Activated naive CD4-positive, alpha-beta T cell (primary cell): Measurements from ENCODE around the gene BAG3.

ENCODE experiments used
- DNase-seq, 4 experiments: peaks; one replicate each; lab custom pipeline; 2025; lab: John Stamatoyannopoulos, UW

The BAG3 gene

DNA sequence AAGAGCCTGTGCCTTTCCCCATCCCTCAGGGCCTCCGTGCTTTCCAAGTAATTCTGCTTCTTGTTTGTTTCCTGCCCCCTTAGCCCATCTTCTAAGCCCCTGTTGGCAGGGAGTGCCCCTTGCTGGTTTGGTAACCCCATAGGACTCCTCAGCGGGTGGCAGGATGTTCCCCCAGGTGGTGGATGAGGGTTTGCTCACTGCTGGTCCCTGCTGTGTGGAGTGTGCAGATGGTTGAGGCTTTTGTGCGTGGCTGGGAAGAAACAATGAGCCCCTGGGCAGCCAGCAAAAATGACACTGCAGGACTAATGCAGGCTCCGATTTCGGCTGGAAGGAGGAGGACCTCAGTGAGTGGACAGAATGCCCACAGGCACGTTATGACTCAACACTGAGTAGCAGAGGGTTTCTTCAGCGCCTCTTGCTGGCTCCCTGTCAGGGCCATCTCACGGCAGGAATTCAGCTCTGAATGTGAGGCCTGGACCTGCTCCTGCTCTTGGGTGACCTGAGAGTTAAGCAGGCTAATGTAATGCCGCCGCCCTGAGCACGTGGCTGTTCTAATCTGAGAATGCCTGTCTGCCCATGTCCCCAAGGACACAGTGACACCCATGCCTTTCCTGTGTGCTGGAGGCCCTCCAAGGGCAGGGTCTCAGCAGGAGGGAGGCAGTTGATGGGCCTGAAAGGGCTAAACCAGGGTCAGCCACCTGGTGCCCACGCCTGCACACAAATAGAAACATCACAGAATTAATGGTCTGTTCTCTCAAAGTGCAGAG, 16.6 kb downstream of the BAG3 start:
- DNase-seq, result no peak

DNA sequence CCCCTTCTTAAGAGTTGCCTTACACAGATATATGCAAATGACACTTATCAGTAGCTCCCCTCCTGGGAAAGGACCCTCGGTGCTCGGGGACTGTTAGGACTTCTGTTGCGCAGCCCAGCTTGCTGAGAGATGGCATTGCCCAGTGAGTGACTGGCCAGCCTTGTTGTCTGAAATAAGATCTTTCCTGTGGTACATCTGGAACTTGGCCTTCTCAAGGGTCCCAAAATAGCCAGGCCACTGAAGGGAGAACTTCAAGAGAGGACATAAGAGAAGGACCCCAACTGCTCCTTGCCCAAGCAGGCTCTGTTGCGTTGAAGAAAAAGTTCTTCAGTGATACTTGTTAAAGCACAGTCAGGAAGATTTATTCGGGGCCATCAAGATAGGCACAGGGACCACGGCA, 17.3 kb downstream of the BAG3 start:
- DNase-seq, result no peak

DNA sequence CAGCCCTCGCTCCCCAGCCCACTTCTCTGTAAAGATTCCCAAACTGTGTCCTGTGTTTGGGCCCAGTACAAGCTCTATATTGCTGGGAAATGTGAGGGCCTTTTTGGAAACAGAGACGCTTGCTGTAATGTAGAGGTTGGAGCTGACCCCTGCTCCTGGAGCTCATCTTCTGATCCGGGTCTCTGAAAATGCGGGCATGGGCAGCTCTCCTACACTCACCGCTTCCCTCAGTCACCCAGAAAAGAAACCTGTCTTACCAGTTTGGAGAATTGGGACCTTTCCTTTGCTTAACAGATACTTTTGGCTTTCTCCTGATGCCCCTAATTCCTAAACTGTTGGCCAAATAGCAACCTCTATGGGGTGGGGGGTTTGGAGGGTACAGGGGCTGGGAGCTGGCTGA, 18.2 kb downstream of the BAG3 start:
- no peak for DNase-seq

DNA sequence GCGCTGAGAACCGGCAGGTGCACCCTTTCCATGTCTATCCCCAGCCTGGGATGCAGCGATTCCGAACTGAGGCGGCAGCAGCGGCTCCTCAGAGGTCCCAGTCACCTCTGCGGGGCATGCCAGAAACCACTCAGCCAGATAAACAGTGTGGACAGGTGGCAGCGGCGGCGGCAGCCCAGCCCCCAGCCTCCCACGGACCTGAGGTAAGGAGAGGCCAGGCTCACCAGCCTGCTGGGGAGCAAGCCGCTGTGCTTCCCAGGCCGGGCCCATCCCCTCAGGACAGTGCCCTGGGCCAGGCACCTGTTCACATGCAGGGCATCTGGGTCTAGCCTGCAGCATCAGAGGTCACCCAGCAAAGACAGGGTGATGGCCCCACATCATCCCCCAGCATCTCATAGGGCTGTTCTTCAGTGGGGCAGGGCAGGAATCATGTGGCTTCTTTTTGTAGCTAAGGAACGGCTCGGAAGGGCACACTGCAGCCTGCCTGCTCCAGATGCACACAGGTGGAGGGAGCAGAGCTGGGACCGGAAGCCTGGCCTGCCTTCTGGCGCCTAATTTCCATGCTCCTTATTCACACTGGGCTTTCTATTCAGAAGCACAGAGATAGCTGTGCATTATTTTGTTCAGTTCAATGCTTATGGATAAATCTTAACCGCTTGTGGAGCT, 18.9 kb downstream of the BAG3 start:
- no peak for DNase-seq

DNA sequence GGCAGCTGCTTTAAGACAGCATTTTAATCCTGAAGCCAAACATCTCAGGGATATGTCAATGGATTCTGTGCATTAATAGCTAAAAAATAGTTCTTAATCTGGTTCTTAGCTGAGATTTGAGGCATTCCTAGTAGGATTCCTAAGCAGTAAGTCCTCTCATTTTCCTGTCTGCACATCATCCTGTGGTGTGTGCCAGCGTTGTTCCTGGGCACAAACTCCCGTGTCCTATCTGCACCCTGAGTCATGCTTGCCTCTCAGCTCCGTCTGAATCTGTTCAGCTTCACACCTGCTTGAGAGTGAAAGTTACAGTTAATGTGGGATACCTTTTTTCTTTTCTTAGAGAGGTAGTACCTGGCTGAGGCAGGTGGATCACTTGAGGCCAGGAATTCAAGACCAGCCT, 19.5 kb downstream of the BAG3 start:
- DNase-seq, result no peak

DNA sequence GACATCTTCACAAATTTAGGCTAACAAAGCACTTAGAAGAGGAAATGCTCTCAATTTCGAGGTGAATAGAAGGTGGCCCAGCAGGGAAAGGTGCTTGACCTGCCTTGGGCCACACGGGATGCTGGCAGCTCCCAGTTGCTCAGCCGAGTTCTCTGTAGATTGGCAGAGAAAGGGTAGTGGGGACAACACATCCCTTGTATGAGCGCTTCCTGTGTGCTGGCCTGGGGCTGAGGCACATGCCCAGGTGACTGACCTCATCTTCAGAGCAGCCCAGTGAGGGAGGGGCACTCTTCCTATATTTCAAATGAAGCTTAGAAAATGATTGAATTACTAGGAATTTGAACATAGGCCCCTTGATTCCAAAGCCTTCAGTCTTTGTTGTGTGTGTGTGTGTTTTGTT, 20.2 kb downstream of the BAG3 start:
- no peak for DNase-seq

DNA sequence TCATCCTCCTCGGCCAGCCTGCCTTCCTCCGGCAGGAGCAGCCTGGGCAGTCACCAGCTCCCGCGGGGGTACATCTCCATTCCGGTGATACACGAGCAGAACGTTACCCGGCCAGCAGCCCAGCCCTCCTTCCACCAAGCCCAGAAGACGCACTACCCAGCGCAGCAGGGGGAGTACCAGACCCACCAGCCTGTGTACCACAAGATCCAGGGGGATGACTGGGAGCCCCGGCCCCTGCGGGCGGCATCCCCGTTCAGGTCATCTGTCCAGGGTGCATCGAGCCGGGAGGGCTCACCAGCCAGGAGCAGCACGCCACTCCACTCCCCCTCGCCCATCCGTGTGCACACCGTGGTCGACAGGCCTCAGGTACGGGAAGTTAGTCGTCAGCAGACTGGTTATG, 21.1 kb downstream of the BAG3 start:
- no peak for DNase-seq

DNA sequence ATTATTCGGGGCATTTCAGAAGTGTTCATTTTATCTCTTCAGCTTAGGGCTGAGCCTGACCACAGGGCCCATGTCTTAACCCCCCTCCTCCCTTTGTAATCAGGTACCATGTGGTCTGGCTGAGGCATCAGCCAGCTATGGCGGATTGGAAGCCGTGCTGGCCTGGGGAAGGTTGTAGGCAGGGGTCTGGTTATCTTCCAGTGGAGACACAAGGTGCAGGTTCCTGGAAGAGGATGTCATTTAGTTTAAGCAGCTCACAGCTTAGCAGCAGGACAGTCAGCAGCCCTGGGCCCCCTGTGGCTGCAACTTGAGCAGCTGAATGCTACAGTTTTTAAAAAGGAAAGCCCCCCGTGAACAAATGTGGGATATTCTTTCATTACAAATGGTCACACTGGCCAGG, 22.1 kb downstream of the BAG3 start:
- no peak for DNase-seq

DNA sequence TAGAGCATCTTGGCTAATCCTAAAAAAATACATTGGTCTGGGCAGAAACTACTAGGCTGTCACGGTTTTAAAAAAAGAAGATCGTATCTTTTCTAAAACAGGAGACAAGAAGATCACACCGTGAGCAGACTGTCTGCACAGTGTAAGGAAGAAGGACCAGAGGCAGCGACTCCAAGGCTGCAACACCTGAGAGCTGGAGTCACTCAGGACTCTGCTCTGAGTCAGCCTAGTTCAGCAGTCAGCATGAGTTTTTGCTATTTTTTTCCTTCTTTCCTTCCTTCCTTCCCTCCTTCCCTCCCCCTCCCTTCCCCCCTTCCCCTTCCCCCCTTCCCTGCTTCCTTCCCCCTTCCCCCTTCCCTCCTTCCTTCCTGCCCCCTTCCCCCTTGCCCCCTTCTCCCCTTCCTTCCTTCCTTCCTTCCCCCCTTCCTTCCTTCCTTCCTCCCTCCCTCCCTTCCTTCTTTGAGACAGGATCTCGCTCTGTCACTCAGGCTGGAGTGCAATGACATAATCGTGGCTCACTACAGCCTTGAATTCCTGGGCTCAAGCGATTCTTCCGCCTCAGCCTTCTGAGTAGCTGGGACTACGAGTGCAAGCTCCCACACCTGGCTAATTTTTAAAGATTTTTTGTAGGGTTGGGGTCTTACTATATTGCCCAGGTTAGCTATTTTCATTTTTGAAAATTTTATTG, 24.4 kb downstream of the BAG3 start:
- no peak for DNase-seq

DNA sequence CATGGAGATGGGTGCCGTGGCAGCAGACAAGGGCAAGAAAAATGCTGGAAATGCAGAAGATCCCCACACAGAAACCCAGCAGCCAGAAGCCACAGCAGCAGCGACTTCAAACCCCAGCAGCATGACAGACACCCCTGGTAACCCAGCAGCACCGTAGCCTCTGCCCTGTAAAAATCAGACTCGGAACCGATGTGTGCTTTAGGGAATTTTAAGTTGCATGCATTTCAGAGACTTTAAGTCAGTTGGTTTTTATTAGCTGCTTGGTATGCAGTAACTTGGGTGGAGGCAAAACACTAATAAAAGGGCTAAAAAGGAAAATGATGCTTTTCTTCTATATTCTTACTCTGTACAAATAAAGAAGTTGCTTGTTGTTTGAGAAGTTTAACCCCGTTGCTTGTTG, 25.9 kb downstream of the BAG3 start:
- DNase-seq, result no peak

DNA sequence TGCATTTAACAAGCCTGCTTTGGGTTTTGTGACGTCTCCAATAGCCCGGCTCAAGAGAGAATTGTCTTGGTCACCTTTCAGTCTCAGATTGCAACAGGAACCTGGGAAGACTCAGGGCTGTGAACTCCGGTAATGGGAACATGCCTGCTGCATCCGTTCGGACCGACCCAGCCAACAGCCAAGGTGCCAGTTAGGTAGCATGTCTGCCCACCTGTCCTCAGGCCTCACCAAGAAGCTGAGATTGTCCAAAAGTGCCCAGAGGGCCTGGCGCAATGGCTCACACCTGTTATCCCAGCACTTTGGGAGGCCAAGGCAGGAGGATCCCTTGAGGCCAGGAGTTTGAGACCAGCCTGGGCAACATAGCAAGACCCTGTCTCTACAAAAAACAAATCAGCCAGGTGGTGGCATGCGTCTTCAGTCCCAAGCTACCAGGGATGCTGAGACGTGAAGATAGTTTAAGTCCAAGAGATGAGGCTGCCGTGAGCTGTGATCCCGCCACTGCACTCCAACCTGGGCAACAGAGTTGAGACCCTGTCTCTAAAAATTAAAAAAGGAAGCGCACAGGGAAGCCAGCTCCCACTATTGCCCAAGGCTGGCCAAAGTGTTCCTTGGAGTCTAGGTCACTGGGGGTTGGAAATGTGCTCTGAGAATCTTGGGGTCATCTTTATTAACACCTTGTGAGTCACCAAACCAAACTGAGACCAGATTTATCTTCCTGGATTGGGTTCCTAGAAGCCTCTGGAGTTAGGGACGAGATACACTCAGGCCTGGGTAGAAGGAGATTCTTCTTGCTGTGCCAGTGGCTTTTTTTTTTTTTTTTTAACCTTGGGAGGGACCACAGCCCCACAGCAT, 26.9 kb downstream of the BAG3 start:
- DNase-seq, result no peak

DNA sequence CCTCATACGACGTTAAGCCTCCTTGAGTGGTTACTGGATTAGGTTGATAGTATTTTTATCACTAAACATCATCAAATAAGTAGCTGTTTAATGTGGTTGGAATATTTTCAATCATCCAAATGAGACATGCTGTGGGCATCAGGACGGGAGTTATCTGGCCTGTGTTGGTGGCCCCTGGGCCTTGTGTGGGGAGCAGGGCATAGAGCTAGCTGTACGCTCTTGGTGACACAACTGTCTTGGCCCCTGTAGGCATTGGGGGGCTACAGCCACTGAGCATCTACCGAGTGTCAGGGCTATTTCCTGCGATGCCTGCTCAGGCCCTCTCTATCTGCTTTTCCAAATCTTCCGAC, 28.3 kb downstream of the BAG3 start:
- DNase-seq, result no peak

DNA sequence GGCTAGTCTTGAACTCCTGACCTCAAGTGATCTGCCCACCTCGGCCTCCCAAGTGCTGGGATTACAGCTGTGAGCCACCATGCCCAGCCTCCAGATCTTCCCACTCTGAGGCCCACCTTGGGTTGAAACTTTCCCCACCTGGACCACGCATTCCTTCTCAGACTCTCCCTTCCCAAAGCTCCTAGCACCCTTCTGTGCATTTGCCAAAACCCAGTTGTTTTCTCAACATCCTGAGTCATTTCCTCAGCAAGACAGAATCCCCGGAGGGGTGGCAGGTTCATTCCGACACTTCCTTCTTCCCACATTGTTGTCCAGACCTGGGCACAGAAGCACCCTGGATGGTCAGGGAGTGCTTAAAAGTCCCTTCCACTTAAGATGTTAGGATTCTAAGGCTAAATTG, 28.9 kb downstream of the BAG3 start:
- DNase-seq, result no peak

DNA sequence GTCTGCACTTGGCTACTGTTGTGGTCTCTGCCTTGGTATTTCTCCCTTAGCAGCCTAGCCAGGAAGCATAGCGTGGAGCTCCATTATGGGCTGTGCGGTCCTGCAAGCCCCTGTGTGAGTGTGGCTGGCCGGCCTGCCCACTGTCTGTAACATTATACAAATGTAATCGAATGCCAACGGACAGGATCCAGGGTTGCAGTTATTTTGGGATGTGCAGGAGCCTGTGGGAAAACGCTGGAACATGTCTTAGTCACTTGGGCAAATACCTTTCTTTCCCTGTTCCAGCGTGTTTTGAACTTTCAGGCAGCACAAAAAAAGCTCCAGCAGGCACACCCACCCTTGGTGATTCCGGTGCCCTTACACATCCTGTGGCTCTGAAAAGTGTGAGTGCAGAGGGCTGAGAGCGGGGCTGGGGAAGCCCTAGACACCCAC, 29.5 kb downstream of the BAG3 start:
- DNase-seq, result no peak

DNA sequence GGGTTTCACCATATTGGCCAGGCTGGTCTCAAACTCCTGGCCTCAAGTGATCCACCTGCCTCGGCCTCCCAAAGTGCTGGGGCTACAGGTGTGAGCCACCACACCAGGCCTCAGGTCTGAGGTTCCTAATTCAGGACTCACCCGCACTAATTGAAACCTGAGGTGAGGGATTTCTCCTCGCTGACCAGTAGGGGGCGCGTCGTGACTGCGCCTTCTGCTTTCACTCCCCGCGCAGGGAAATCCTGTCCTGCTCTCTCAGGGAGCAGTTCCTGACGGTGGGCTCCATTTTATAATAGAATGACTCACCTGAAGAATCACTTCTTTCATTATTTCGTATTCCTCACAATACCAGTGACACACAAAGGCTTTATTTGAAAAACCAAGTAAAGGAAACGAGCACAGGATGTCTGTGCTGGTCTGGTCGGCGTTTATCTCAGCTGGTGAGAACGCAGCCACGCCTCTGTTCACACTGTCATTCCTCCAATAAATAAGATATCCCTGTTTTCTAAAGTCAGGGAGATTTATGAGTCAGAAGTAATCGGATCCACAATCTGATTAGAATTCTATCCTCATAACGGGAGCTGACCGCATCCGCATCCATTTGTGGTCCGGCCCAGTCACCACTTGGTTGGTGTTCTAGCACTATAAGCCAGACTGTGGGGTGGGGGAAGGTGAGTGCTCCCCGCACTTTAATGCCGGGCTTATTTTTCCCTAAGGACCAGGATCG, 35.4 kb downstream of the BAG3 start:
- DNase-seq, result peak; percentile 45 to 72 (median 70)

DNA sequence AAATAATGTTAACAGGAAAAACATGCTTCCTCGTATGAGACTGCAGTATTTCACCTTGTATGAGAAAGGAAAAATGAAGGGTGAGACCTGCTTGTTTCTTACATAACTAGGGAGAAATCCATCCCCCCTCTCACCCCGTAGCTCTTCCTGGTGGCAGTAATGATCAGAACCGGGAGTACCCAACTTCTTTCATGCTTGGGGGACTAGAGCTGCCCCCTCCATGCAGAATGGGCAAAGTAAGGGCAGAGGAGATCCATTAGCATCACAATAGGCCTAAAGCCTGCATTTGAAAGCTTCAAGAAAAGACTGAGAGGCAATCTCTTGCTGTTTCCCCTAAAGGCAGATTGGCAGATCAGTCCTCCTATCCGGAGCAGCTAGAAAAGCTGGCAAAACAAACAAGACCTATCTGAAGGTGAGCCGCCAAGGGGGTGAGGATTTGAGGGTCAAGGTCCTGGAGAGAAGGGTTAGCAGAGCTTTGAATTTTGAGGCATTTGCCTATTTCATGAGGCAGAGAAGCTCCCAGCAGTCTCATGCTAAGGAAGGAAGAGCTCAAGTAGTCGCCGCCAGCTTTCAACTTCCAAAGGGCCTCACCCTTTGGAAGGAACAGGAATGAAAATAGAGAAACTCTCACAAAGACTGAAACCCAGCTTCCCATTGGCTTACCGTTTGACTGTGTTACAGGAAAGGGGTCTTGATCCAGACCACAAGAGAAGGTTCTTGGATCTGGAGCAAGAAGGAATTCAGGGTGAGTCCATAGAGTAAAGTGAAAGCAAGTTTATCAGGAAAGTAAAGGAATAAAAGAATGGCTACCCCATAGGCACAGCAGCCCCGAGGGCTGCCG, 36.2 kb downstream of the BAG3 start:
- DNase-seq, result no peak

DNA sequence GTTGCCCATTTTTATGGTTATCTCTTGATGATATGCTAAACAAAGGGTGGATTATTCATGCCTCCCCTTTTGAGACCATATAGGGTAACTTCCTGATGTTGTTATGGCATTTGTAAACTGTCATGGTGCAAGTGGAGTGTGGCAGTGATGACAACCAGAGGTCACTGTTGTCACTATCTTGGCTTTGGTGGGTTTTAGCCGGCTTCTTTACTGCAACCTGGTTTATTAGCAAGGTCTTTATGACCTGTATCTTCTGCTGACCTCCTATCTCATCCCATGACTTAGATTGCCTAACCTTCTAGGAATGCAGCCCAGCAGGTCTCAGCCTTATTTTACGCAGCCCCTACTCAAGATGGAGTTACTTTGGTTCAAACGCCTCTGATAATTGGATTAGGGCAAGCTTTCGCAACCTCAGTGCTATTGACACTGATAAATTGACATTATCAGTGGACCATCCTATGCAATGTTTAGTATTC, 36.9 kb downstream of the BAG3 start:
- DNase-seq, result no peak

DNA sequence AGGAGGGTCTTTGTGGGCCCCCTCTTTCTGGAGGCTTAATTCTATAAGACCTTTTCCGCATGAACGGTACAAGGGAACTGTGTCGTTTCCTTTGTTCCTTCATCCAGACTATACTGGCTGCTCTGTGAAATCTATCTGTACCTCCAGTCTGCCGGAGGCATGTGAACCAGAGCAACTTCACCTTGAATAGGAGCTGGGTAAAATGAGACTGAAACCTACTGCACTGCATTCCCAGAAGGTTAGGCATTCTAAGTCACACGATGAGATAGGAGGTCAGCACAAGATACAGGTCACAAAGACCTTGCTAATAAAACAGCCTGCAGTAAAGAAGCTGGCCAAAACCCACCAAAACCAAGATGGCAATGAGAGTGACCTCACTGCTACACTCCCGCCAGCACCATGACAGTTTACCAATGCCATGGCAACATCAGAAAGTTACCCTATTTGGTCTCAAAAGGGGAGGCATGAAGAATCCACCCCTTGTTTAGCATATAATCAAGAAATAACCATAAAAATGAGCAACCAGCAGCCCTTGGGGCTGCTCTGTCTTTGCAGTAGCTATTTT, 37.9 kb downstream of the BAG3 start:
- no peak for DNase-seq

DNA sequence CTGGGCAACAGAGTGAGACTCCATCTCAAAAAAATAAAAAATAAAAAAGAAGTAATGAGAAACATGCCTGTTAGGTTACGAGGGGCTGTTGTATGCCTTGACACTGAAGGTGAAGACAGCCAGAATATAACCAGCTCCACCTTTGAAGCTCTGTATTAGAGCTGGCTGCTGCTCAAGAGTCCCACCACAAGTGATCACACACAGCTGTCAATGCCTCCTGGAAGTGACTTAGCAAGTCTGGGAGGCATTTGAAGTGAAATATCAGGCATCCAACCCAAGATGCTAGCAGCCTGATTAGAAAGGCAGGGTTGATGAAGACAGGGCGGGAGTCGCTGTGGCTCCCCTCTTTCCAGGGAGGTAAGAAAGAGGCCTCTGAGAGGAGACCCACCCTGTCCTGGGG, 40.5 kb downstream of the BAG3 start:
- no peak for DNase-seq

DNA sequence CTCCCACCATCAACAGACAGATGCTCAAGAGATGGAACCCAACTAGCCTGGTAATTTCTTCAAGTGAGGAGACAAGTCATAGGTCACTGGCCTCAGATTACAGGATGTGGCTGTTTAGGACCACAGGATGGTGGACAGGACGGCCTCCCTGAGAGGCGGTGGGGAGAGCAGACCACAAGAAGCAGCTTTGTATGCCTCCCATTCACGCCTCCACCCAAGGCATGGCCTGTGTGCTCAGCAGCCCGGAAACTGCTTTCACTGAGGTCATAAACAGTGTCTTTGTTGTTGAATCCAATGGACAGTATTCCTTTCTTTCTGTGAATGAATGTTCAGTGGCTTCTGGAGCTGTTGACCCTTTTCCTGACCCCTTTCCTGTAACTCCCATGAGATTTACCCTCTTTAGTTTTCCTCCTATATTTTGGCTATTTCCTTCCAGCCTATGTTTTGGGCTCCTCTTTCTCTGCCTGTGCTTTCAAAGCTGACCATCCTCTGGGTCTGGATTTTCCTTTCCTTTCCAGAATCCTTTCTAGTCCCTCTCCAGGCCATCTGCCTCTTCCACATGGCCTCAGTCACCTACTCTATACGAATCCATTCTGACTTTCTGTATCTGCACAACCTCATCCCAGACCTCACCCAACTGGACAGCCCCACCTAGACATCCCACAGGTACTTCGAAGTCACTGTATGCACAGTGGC, 42.2 kb downstream of the BAG3 start:
- DNase-seq, result no peak
